HepG2 (cell line): ENCODE data around the gene CACNA2D3.

Experiments
- POLR2AphosphoS5 ChIP-seq: IDR thresholded peaks from 2 replicates; pipeline ENCODE4 v1.6.1; 2012; ENCODE audit warnings: low read depth, low read length
- RFX5 ChIP-seq: IDR thresholded peaks from 2 replicates; pipeline ENCODE4 v1.6.1; 2011; ENCODE audit warnings: low read depth, low read length, improper control_type of control experiment
- SMC3 ChIP-seq: IDR thresholded peaks from 2 replicates; pipeline ENCODE4 v1.6.1; 2011; ENCODE audit warnings: low read length, improper control_type of control experiment
- TBL1XR1 ChIP-seq: fragments of 150-350 bp; IDR thresholded peaks from 2 replicates; pipeline ENCODE4 v1.6.1; 2014; ENCODE audit warnings: borderline replicate concordance, low read length; ENCODE audit not compliant: partially characterized antibody
- ZFP36 ChIP-seq: fragments of 150-350 bp; IDR thresholded peaks from 2 replicates; pipeline ENCODE4 v1.6.1; 2018; ENCODE audit warnings: borderline replicate concordance, low read length, low read depth; ENCODE audit not compliant: partially characterized antibody
- ZNF180 ChIP-seq: sonication (generic); formaldehyde crosslinking; IDR thresholded peaks from 2 replicates; pipeline ENCODE4 v1.4.0; 2020; ENCODE audit warnings: low read depth, missing genetic modification reagents, borderline replicate concordance
- TF ChIP-seq, protein P1 (sequence below): IDR thresholded peaks from 2 replicates; pipeline ENCODE4 v1.6.1; 2018; ENCODE audit warnings: missing genetic modification reagents

DNA sequence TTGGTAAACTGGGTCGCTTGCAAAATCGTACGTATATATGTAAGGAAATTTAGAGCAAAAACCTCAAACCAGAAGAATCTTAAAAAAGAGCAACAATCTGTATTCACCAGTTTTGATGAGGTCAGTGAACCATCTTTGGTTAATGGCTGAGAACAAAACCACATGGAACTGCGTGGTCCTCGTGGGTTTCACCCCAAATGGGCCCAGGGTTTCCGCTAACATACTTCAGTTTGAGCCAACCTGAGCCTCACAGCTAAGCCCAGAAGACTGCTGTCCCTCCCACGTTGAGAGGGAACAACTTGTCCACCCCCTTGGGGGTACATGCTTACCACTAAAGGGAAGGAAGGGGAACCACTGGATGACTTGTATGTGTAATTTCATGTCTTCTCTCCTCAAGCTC, 204.6 kb downstream of the CACNA2D3 start:
- TF ChIP-seq POLR2AphosphoS5 (no peak), TBL1XR1 (no peak), RFX5 (no peak), ZNF180 (CRISPR knock-in tag) (no peak), SMC3 (no peak), ZFP36 (no peak)
- TF ChIP-seq, protein P1, sequence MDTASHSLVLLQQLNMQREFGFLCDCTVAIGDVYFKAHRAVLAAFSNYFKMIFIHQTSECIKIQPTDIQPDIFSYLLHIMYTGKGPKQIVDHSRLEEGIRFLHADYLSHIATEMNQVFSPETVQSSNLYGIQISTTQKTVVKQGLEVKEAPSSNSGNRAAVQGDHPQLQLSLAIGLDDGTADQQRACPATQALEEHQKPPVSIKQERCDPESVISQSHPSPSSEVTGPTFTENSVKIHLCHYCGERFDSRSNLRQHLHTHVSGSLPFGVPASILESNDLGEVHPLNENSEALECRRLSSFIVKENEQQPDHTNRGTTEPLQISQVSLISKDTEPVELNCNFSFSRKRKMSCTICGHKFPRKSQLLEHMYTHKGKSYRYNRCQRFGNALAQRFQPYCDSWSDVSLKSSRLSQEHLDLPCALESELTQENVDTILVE (CRISPR knock-in tag), result no peak
